CD4-positive, CD25-positive, alpha-beta regulatory T cell (primary cell): ENCODE results near the gene LGALS9C. TPM values are rescaled to one million over a fixed set of nuclear protein-coding genes. Genes with fewer than 3 reads are reported as not detected.
"Not testable (repeated sequence)": the region's sequence is repeated elsewhere in the genome, so short reads cannot be mapped to it uniquely, and the experiment has no call there.

ENCODE experiments used
- ATAC-seq, 2 donors: fragments of 150-1000 bp; cut with Tn5 transposase; one replicate each; pipeline ENCODE4 v1.10.0; 2021; ENCODE audit warnings: low read depth in 2 of 2, moderate number of reproducible peaks in 2 of 2, moderate library complexity in 1 of 2
- DNase-seq, 3 donors: peaks; one replicate each; pipeline versions ENCODE4 v3.0.0 to v3.0.0-alpha.2; 2012 to 2022; ENCODE audit warnings: mixed read lengths in 1 of 3
- H3K27ac ChIP-seq: one replicate; pipeline ENCODE4 v1.7.0; 2013; ENCODE audit warnings: mild to moderate bottlenecking, low read length; ENCODE audit not compliant: insufficient read depth, poor library complexity, severe bottlenecking
- H3K27me3 ChIP-seq: one replicate; pipeline ENCODE4 v1.7.0; 2013; ENCODE audit warnings: low read length; ENCODE audit not compliant: control insufficient read depth, insufficient read depth
- H3K36me3 ChIP-seq: one replicate; pipeline ENCODE4 v1.7.0; 2013; ENCODE audit warnings: mild to moderate bottlenecking, low read length, moderate library complexity; ENCODE audit not compliant: control insufficient read depth, insufficient read depth
- H3K4me1 ChIP-seq: 2 replicates; pipeline ENCODE4 v1.7.0; 2013; ENCODE audit warnings: mild to moderate bottlenecking, low read length; ENCODE audit not compliant: insufficient read depth, control insufficient read depth, poor library complexity, severe bottlenecking
- H3K4me3 ChIP-seq: one replicate; pipeline ENCODE4 v1.7.0; 2013; ENCODE audit warnings: low read depth, mild to moderate bottlenecking, low read length, moderate library complexity
- H3K9me3 ChIP-seq, 2 experiments: 1 replicate in 1 of 2; 2 replicates in 1 of 2; pipeline ENCODE4 v1.7.0; 2013; ENCODE audit warnings: low read length in 2 of 2, mild to moderate bottlenecking in 1 of 2, moderate library complexity in 1 of 2; ENCODE audit not compliant: control insufficient read depth in 2 of 2
- H3K27ac Mint-ChIP-seq, 3 donors: one replicate each; pipeline ENCODE4 v1.8.0; 2020 to 2022; ENCODE audit warnings: mild to moderate bottlenecking in 3 of 3, mixed read lengths in 3 of 3, moderate library complexity in 2 of 3
- H3K27me3 Mint-ChIP-seq: one replicate; pipeline ENCODE4 v1.8.0; 2022; ENCODE audit warnings: mild to moderate bottlenecking, mixed read lengths
- H3K36me3 Mint-ChIP-seq: one replicate; pipeline ENCODE4 v1.8.0; 2020; ENCODE audit warnings: mixed read lengths
- H3K4me1 Mint-ChIP-seq, 4 donors: one replicate each; pipeline ENCODE4 v1.8.0; 2020 to 2022; ENCODE audit warnings: mixed read lengths in 4 of 4, mild to moderate bottlenecking in 1 of 4
- H3K4me3 Mint-ChIP-seq, 4 donors: one replicate each; pipeline ENCODE4 v1.8.0; 2020 to 2022; ENCODE audit warnings: mild to moderate bottlenecking in 4 of 4, mixed read lengths in 4 of 4, moderate library complexity in 3 of 4
- H3K9me3 Mint-ChIP-seq, 7 donors: one replicate each; pipeline ENCODE4 v1.8.0; 2020 to 2022; ENCODE audit warnings: mixed read lengths in 7 of 7, mild to moderate bottlenecking in 3 of 7, moderate library complexity in 2 of 7
- polyA plus RNA-seq, 4 donors: library from polyadenylated mRNA; unstranded; fragments of 300-500 nt; fragmentation: Illumina TruSeq; gene quantifications; one replicate each; pipeline ENCODE4 v1.2.3, GENCODE V29; 2021
- total RNA-seq: library from RNA; stranded (reverse); gene quantifications from one replicate; pipeline ENCODE4 v1.2.3, GENCODE V29; 2022

LGALS9C gene
- total and polyA plus RNA-seq, 5 donors from 2014 or later = 0.45 to 1.3 TPM; not detected in 3

GRCh38 chr17:18500281-18500680 lies 23.7 kb downstream of the LGALS9C start:
- H3K27me3 Mint-ChIP-seq, H3K27ac ChIP-seq, H3K9me3 Mint-ChIP-seq, DNase-seq, H3K36me3 Mint-ChIP-seq, H3K27me3 ChIP-seq, H3K36me3 ChIP-seq, H3K27ac Mint-ChIP-seq, H3K9me3 ChIP-seq, H3K4me1 Mint-ChIP-seq, H3K4me3 ChIP-seq, ATAC-seq, H3K4me3 Mint-ChIP-seq, H3K4me1 ChIP-seq: not testable (repeated sequence)

- H3K27ac Mint-ChIP-seq, H3K27ac ChIP-seq, H3K9me3 ChIP-seq, H3K27me3 ChIP-seq, H3K4me1 ChIP-seq, H3K4me1 Mint-ChIP-seq, DNase-seq, H3K4me3 ChIP-seq, H3K36me3 ChIP-seq, H3K9me3 Mint-ChIP-seq, H3K4me3 Mint-ChIP-seq, H3K36me3 Mint-ChIP-seq, ATAC-seq, H3K27me3 Mint-ChIP-seq: not testable (repeated sequence)
These were observed 24.2 kb downstream of the LGALS9C start for GRCh38 chr17:18500816-18501215.

- DNase-seq, H3K27ac ChIP-seq, H3K4me1 Mint-ChIP-seq, H3K4me3 Mint-ChIP-seq, H3K27me3 ChIP-seq, H3K27ac Mint-ChIP-seq, H3K9me3 Mint-ChIP-seq, H3K27me3 Mint-ChIP-seq, H3K4me3 ChIP-seq, H3K36me3 Mint-ChIP-seq, ATAC-seq, H3K9me3 ChIP-seq, H3K4me1 ChIP-seq, H3K36me3 ChIP-seq: not testable (repeated sequence)
These were observed 26.6 kb downstream of the LGALS9C start for GRCh38 chr17:18503221-18503620.

- not testable (repeated sequence) for H3K9me3 Mint-ChIP-seq, H3K4me3 ChIP-seq, H3K27ac Mint-ChIP-seq, H3K27ac ChIP-seq, H3K36me3 ChIP-seq, H3K27me3 ChIP-seq, H3K36me3 Mint-ChIP-seq, H3K4me3 Mint-ChIP-seq, H3K4me1 Mint-ChIP-seq, H3K9me3 ChIP-seq, ATAC-seq, H3K27me3 Mint-ChIP-seq, H3K4me1 ChIP-seq, DNase-seq
These were observed 31.1 kb downstream of the LGALS9C start for GRCh38 chr17:18507729-18508128.

GRCh38 chr17:18508667-18509066 lies 32.1 kb downstream of the LGALS9C start:
- H3K4me3 Mint-ChIP-seq, H3K9me3 Mint-ChIP-seq, H3K36me3 ChIP-seq, H3K4me3 ChIP-seq, H3K4me1 ChIP-seq, H3K4me1 Mint-ChIP-seq, H3K27ac Mint-ChIP-seq, H3K27me3 Mint-ChIP-seq, H3K27ac ChIP-seq, H3K27me3 ChIP-seq, ATAC-seq, DNase-seq, H3K36me3 Mint-ChIP-seq, H3K9me3 ChIP-seq: not testable (repeated sequence)

GRCh38 chr17:18521100-18521499 lies 44.5 kb downstream of the LGALS9C start:
- not testable (repeated sequence) for H3K27me3 ChIP-seq, H3K4me1 ChIP-seq, H3K9me3 ChIP-seq, H3K27ac Mint-ChIP-seq, H3K36me3 ChIP-seq, H3K27me3 Mint-ChIP-seq, H3K36me3 Mint-ChIP-seq, H3K9me3 Mint-ChIP-seq, H3K4me3 ChIP-seq, H3K27ac ChIP-seq, H3K4me1 Mint-ChIP-seq, ATAC-seq, DNase-seq, H3K4me3 Mint-ChIP-seq

- not testable (repeated sequence) for H3K27ac Mint-ChIP-seq, H3K27ac ChIP-seq, H3K9me3 Mint-ChIP-seq, H3K4me3 Mint-ChIP-seq, H3K4me1 Mint-ChIP-seq, DNase-seq, H3K27me3 ChIP-seq, ATAC-seq, H3K27me3 Mint-ChIP-seq, H3K4me3 ChIP-seq, H3K36me3 ChIP-seq, H3K9me3 ChIP-seq, H3K36me3 Mint-ChIP-seq, H3K4me1 ChIP-seq
These were observed 48.4 kb downstream of the LGALS9C start for GRCh38 chr17:18525015-18525414.

GRCh38 chr17:18526168-18526800 lies 49.7 kb downstream of the LGALS9C start:
- H3K36me3 ChIP-seq, H3K27me3 Mint-ChIP-seq, H3K27ac ChIP-seq, H3K27me3 ChIP-seq, H3K9me3 ChIP-seq, H3K4me3 Mint-ChIP-seq, H3K27ac Mint-ChIP-seq, H3K4me3 ChIP-seq, DNase-seq, H3K9me3 Mint-ChIP-seq, H3K4me1 ChIP-seq, H3K4me1 Mint-ChIP-seq, ATAC-seq, H3K36me3 Mint-ChIP-seq: not testable (repeated sequence)
